ENCODE results near the gene UQCR10.

DNA sequence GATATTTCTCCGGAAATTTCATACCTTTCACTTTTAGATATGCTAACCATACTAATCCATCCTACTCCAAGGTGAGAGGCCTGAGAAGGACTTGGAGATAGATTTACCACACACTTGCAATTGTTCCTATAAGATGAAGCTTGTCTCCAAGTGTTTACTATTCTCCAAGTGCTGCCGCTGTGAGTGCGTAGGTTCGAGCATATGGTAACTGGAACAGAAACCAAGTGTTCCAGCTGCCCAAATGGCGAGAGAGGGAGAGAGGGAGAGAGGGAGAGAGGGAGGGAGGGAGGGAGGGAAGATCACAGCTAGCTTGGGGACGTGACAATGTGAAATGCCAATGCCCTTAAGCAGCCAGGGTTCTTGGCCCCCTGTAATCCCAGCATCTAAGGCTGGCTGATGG lies 49.4 kb downstream of the UQCR10 start:
- TF ChIP-seq POLR2AphosphoS5 (IDR thresholded peaks at IDR 0.05; ENCODE audit: low read depth, low read length) (no peak), POLR2A (IDR thresholded peaks at IDR 0.05; ENCODE audit: low read depth, low read length) (no peak), TAF1 (IDR thresholded peaks at IDR 0.05; ENCODE audit: borderline replicate concordance, low read depth, low read length) (no peak)
